ENCODE results near the gene SIRT2. TPM values are rescaled to one million over a fixed set of nuclear protein-coding genes. Genes with fewer than 3 reads are reported as not detected.
A peak's percentile ranks its signal among the peaks of the same experiment; 100 is the strongest.

The SIRT2 gene
- total RNA-seq, 1 experiment from 2014 or later: 162 TPM

- H3K27ac ChIP-seq (ENCODE audit: low read length): peak overlapping the region; percentile 89
- H3K36me3 ChIP-seq (ENCODE audit: control insufficient read depth, insufficient read depth, low read length): no peaks in the 10 kb centered on the region; the same call in 1 of the 2 replicates
- ChIA-PET POLR2A (interaction anchor here (0.6 to 1.7 kb wide), 11 partner anchors 9 to 254 kb away, joined by 3 to 30 read pairs (median 6); partner anchors contain the start of genes HNRNPL, MRPS12 and SARS2), CTCF (interaction anchor here (0.6 to 1.6 kb wide), 6 partner anchors 13 to 262 kb away, joined by 3 to 19 read pairs (median 6); partner anchors contain the start of genes MRPS12 and SARS2)
- intact Hi-C loops (cut with micrococcal nuclease; ENCODE audit: unreplicated experiment): no loop called here
- in situ Hi-C loops (cut with HindIII; ENCODE audit: low pct_unique_long_range_greater_than_20kb, low sequenced_read_pairs): no loop called here
- DNase-seq (ENCODE audit: low read depth, low spot score): no peak
- ATAC-seq: no peak
- H3K27me3 ChIP-seq (ENCODE audit: control insufficient read depth, insufficient read depth, low read length): no peaks in the 10 kb centered on the region
- TF ChIP-seq POLR2AphosphoS5 (IDR thresholded peaks at IDR 0.05; ENCODE audit: low read depth, low read length) (0 out of 2 replicates have a peak, but pooled peaks have one; percentile 54), REST (IDR thresholded peaks at IDR 0.05; ENCODE audit: insufficient read depth in 1 of 2, low read depth in 2 of 2, low read length in 1 of 2) (no peak)
- TSS peak; percentile 92 for BruUV-seq (replicated peaks)
- H3K4me3 ChIP-seq (ENCODE audit: low read depth in 2 of 2, low read length in 2 of 2): peak overlapping the region; percentile 55 to 75
- peaks cover 6% of the 10 kb centered on the region; the same call in 1 of the 2 replicates for H3K9me3 ChIP-seq (ENCODE audit: control insufficient read depth, insufficient read depth, low read depth, low read length)
- peaks cover 24% of the 10 kb centered on the region for H3K4me1 ChIP-seq (ENCODE audit: control insufficient read depth, insufficient read depth, low read length)
Observed at GRCh38 chr19:38900743-38901190, 1.3 kb upstream of the SIRT2 start.

GRCh38 chr19:38900202-38900629, 798 bp upstream of the SIRT2 start:
- ATAC-seq (no peak), DNase-seq (ENCODE audit: low read depth, low spot score) (peak; percentile 57)
- ChIA-PET POLR2A (interaction anchor here (0.6 to 1.7 kb wide), 14 partner anchors 9 to 281 kb away, joined by 3 to 30 read pairs (median 6); partner anchors contain the start of genes EIF3K, HNRNPL, MRPS12 and SARS2), CTCF (interaction anchor here (0.5 to 1.6 kb wide), 9 partner anchors 13 to 261 kb away, joined by 3 to 19 read pairs (median 6); partner anchors contain the start of genes MRPS12 and SARS2)
- no TSS peak for BruUV-seq (replicated peaks)
- H3K9me3 ChIP-seq (ENCODE audit: control insufficient read depth, insufficient read depth, low read depth, low read length): peaks cover 6% of the 10 kb centered on the region; the same call in 1 of the 2 replicates
- H3K36me3 ChIP-seq (ENCODE audit: control insufficient read depth, insufficient read depth, low read length): no peaks in the 10 kb centered on the region; the same call in 1 of the 2 replicates
- peaks cover 24% of the 10 kb centered on the region for H3K4me1 ChIP-seq (ENCODE audit: control insufficient read depth, insufficient read depth, low read length)
- peak overlapping the region; percentile 89 for H3K27ac ChIP-seq (ENCODE audit: low read length)
- intact Hi-C loops (cut with micrococcal nuclease; ENCODE audit: unreplicated experiment) (no loop called here), in situ Hi-C loops (cut with HindIII; ENCODE audit: low pct_unique_long_range_greater_than_20kb, low sequenced_read_pairs) (no loop called here)
- no peaks in the 10 kb centered on the region for H3K27me3 ChIP-seq (ENCODE audit: control insufficient read depth, insufficient read depth, low read length)
- TF ChIP-seq SIN3A (IDR thresholded peaks at IDR 0.05; ENCODE audit: borderline replicate concordance, insufficient read depth, low read depth, low read length) (no peak), TCF7L2 (IDR thresholded peaks at IDR 0.05; ENCODE audit: low read depth, low read length) (no peak), REST (IDR thresholded peaks at IDR 0.05; ENCODE audit: insufficient read depth in 1 of 2, low read depth in 2 of 2, low read length in 1 of 2) (no peak), CTCF (IDR thresholded peaks at IDR 0.05) (no peak), POLR2AphosphoS5 (IDR thresholded peaks at IDR 0.05; ENCODE audit: low read depth, low read length) (no peak; the same call in 1 of the 2 replicates)
- peak overlapping the region; percentile 55 to 75 for H3K4me3 ChIP-seq (ENCODE audit: low read depth in 2 of 2, low read length in 2 of 2)

All from Panc1 (cell line).